ENCODE data around the gene IMMT.

The IMMT gene

DNA sequence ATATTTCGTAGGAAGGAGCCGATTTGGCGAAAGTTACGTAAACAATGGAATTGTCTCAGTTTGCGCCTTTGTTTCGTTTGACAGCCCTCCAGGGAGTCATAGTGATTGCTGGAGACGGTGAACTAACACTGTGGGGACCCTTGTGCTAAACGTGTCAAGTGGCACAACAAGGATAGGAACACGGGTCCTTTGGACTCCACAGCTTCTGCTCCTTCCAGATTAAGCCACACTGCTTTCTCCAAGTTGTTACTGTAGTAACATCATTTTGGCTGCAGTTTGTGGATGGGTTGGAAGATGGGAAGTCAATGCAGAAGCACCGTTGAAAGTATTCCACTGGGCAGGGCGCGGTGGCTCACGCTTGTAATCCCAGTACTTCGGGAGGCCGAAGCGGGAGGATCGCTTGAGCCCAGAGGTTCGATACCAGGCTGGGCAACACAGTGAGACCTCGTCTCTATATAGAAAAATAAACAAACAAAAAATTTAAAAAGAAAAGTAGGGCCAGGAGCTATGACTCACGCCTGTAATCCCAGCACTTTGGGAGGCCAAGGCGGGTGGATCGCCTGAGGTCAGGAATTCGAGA is 636 bp upstream of the IMMT start:
- no peak for DNase-seq

DNA sequence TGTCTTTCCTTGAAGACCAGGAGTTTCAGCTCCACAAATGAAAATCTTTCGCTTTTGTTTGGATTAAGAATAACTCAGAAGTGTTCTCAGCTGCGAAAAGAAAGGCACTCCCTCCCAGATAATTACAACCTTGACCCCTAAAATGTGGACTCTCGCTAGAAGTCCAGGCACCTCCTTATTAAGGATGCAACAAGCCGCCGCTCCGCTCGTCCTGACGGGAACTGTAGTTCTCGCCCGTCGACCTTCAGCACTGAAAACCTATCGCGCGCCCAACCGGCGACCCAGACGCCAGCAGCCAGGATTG is 559 bp downstream of the IMMT start:
- no peak for DNase-seq

DNA sequence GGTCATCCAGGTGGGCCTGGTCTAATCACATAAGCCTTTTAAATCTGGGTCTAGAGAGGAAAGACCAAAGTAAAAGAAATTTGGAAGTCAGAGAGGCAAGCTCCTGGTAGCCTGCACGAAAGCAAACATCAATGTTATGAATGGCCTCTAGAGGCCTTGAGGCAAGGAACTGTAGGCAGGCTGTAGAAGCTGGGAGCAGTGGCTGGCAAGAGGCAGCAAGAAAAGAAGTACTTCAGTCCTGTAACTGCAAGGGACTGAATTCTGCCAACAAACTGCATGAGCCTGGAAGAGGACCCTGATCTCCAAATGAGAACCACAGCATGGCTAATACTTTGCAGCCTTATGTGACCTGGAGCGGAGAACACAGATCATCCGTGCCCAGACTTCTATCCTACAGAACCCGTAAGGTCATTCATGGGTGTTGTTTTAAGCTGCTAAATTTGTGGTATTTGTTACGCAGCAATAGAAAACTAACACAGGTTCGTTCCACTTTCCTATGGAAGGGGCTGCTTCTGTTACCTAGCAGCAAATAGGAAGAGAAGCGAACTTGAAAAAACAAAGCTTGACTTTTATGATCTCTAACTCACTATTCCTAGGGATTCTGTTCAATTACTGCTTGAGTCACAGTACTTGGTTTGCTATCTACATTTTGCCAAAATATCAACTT is 1.2 kb downstream of the IMMT start:
- no peak for DNase-seq

DNA sequence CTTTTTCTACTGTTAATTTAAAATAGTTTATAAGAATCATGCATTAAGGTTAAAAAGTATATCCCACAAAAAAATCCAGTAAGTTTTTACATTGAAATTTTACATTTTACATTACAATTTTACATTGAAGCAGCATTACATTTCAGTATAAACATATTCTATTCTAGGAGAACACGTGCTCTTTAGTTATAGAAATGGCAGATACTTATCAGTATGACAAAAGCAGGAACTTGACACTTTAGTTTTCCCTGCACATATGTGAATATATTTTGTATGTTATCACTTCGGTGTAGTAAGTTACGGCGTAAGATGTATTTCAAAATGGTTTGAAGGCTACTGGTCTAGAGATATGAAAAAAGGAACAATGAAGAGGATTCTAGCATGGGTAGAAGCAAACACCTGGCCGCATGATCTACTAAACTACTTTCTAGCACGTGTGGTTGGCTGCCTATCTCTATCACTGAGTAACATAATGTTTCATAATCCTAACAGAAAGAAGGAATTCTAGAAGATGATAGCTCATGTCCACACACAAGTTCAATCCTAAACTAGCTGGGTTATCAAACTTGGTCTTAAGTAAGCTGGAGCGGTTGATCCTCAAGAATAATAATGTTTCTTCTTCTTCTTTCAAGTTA is 5.4 kb downstream of the IMMT start:
- DNase-seq, result no peak

DNA sequence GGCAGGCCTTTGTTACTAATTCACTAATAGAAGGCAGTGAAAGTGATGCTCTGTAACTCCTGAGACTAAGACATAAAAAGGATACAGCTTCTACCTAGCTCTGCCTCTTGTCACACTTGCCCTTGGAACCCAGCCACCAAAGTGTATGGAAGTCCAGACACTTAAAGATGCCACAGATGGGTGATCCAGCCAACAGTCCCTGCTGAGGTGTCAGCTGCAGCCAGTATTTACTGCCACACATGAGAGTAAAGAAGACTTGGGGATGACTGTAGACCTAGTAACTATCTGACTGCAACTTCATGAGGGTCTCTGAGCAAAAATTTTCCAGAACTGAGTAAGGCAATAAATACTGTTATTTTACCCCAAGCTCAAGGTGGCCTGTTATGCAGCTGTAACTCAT is 8.8 kb downstream of the IMMT start:
- no peak for DNase-seq

DNA sequence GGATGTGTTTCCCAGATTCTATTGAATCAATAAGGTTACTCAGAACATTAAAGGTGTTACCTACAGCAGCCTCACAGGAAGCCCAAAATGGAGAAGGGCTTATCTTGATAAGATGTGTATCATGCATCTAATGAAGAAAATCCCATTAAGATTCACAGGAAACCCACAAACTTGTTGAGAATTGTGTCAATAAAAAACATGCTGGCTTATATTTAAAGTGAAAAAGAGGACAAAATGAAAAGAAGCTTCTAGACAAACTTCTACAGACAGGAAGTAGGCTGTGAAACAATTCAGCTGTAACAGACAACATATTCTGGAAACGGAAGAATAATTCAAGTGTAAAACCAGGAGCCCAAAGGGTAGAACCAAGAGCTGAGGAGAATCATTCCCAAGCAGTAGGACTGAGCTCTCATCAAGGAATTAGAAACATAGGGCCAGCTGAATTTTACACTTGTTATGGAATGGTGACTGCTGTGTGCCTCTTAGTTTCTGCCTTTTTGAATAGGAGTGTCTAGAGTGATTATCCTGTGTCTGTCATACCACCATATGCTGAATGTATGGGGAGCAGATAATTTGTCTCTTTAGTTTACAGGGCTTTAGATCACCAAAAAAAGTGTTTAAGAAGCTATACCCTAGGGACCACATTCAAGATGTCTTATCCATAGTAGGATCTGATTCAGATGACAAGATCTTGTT is 9.6 kb downstream of the IMMT start:
- DNase-seq, result no peak

DNA sequence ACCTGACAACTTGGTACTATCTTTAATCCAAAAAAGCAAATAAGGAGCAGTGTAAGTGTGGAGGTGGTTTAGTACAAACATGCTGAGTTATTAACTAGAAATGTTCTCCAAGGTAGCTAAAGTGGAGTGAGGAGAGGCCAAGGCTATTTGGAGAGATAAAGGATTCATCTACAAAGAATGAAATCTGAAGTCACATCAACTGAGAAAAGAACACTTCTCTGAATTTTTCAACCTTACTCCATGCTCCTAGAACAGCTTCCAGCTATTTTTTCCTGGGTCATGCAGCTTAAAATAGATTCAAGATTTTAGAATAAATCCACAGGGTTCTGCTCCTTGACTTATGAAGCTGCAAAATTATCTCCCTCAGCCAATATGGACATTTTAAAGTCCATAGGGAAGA is 18.7 kb downstream of the IMMT start:
- DNase-seq, result no peak

DNA sequence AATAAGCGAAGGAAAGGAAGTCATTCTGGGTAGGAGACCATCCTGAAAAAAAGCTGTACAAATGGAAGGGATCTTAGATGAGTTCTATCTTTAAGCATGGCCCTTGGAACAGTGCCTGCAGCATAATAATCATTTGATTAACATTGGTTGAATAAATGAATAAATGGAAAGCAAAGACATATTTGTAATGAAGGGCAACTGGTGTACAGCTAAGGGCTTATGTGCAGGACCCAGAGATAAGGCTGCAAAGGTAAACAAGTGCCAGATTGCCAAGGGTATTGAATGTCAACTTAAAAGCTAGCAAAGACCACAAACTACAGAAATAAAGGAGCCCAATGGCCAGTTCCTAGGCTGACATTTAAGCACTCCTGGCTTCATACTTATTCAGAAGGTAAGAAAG is 19.4 kb downstream of the IMMT start:
- DNase-seq, result no peak

DNA sequence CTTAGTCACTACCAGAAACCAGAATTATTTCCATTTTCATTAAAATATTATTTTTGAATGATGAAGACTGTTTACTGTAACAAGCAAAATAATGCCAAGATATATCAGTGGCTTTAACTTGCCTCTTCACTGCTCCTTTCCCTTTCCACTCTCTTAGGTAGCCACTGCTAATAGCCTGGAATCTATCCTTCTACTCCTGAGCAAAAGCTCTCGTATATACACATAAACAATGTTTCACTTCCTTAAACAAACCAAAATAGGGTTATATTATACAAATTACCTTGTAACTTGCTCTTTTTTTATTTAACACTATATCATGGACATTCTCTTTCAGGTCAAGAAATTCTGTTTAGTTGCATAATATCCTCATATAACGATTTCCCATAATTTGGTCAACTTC is 20.8 kb downstream of the IMMT start:
- no peak for DNase-seq

DNA sequence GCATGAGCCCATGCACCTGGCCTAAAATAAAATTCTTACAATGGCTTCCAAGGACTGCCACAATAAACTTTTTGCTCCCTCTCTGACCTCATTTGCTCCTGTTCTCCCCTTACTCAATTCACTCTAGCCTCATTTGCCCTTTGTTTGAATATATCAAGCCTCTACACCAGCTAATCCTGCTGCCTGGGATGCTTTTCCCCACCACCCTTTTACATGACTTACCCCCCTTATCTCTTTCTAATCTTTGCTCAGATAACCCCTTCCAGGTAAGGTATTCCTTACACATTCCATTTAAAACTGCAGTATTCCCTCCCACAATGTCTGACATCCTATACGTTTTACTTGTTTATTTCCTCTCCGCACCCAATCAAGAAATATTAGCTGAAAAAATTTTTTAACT is 22.7 kb downstream of the IMMT start:
- no peak for DNase-seq

DNA sequence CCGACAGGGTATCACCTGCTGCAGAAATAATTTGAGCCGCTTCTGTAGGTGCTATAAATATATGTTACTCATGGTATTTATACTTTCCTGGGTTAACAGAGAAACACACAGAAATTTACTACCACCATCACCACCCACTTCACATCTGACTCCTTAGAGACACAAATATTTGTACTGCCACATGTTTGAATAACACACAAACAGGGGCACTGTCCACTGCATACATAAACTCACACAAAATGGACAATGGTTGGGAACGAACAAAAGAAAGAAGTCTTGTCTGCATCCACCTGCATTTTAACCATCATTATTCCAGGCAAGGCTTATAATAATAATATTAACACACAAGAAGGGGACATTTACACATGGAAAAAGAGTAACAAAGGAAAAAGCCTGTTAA is 24.0 kb downstream of the IMMT start:
- DNase-seq, result no peak

DNA sequence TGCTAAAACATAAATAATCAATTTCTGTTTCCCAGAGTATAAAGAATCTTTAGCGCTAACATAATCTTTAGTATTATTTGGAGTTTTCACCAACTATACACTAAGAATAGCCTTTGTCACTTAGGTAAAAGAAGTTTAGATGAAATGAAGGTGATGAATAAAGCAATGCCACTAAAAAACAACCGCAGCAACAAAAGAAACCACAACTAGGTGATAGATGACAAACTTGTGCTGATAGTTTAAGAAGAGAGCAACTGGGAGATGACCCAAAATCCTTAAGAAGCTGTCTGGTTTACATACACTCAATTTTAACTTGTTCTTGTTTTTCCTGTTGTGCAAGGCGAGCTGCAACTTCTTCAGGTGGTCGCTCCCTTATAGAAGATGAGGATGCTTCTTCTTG is 24.8 kb downstream of the IMMT start:
- DNase-seq, result no peak

DNA sequence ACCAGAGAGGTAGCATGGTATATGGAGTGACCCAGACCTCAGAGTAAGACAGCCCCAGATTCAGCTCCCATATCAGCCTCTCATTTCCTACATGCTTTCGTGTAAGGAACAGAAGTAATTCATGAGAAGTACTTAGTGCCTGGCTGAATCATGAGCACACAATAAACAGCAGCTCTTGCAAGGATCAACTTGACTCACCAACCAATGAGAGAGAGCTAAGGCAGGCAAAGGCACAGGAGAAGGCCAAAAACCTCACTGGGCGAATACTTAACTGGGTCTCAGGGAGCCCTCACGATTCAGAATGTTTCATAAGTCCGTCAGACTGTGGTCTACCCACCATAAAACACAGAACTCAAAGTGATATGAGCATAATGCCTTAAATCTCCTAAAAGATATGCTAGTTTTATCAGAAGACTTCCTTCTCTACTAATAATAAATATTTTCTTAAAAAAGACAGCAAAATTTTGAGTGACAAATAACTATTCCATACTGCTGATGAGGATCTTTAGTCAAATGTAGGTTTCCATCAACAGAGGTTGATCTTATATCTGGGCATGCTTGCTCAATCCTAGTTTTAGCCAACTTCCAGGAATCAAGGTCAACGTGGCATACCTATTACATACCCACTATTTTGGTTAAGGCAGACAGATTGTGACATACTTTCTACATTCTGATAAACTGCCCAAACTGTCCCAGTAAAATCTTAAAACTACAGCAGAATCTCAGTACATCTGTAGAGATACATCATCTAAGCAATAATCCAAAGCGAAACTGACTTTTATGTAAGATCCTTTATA is 34.9 kb downstream of the IMMT start:
- DNase-seq, result no peak

DNA sequence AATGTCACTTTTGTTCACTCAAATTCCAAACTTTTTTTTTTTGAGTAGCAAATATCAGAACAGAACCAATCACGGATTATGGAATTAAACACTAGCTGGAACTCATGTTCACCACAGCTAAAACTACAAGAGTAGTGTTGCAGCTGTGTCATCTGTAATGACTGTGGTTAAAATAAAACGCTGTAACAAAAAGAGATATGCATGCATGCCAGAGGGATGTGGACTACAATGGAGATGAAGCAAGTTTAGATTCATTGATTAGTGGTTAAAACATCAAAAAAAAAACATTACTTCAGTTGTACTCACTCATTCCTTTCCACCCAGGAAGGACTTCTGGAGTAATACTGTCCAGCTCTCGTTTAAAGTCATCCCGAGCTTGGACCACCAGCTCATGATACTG is 37.0 kb downstream of the IMMT start:
- DNase-seq, result no peak

DNA sequence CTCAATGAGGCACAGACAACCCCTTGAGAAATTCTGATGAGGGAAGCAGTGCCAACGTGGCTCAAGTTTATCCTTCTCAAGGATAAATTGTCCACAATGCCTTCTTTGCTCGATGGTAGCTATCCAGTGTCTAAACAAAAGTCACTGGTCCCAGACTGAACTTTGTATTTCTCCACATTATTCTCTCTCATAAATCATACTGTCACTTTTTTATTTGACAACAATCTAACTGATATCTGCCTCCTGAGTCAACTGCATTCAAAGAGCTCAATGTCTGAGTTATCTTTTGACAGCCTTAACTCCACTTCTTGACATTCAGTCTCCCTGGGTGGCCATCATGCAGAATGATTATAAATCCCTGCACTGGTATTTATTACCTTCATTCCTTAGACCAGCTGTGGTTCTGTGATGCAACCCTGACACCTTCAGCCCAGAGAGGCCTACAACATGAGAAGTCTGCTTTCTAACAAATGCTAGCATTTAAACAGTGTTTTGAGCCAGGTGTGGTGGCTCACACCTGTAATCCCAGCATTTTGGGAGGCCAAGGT is 38.2 kb downstream of the IMMT start:
- DNase-seq, result no peak

DNA sequence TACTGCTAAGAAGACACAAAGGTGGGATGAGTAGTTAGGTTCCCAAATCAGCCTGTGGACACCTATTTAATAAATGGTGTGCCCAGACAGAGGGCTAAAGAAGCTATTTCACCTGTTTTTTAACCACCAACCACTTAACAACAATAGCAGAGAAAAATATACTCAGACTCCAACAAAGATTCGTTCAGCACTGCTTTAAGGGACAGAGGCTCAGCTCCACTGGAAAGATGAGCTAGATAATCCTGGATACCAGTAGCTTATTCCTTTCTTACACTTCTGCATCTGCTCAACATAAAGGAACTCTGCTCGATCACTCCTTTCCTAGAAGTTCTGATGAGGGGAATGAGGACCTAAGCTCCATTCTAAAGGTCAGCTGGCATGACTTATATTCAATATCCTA is 44.8 kb downstream of the IMMT start:
- no peak for DNase-seq

DNA sequence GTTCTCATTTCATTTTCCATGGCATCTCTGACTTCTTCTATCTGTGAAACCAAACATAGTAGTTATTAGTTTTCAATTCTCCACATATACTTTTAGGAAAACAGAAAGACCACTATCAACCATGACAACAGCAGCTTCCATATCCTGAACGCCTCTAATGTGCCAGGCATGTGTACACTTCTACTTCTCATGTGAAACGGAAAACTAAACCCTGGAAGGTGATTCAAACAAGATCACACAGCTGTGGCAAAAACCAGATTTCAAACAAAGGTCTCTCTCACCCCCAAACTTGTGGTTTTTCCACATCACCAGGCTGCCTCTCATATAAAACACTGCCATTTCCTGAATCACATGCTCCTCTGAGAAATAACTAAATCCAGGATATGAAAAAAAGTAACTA is 47.5 kb downstream of the IMMT start:
- DNase-seq, result no peak

DNA sequence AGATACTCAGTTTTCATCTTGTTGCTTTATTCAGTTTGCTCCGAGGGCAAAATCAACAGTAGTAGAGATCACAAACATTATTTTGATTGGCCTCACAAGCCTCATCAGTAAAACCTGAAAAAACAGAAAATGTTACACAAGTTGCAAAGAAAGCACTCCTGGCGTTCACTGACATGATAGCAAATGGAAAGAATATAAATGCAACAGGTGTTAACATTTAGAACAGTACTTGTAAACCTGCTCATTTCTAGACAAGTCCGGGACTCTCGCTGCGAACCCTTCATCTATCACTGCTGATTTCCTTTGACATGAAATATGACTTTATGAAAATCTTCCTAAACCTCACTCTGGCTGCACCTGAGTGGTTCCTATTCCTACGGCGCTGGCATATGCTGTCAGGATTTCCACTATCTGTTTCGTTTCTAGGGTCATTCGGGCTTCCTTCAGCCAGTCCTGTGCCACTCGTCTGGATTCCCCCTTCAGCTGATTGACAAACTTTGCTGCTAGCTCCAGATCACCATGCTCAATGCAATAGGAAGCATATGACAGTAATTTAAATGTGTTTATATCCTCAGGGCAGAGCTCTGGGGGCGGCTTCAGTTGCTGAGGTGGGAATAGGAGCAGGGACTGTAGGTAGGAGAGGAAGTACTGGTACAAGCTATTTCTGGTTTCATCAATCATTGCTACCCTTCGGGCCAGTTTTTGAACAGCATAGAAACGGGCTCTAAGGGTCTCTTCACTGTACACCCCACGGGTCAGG is 51.2 kb downstream of the IMMT start:
- no peak for DNase-seq

DNA sequence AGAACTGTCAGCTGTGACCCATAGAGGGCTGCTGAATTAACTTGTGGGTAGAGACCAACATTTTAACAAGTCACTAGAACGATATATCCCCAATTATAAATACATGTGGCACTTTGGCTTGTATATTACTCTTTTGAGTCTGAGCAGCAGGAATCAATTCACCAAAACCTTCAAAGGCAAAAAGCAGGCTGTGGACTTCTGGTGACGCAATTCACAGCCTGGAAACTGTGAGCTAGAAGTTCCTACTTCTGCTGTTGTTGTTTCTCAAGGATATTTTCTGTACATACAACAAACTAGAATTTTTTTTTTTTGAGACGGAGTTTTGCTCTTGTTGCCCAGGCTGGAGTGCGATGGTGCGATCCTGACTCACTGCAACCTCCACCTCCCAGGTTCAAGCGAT is 52.0 kb downstream of the IMMT start:
- no peak for DNase-seq

DNA sequence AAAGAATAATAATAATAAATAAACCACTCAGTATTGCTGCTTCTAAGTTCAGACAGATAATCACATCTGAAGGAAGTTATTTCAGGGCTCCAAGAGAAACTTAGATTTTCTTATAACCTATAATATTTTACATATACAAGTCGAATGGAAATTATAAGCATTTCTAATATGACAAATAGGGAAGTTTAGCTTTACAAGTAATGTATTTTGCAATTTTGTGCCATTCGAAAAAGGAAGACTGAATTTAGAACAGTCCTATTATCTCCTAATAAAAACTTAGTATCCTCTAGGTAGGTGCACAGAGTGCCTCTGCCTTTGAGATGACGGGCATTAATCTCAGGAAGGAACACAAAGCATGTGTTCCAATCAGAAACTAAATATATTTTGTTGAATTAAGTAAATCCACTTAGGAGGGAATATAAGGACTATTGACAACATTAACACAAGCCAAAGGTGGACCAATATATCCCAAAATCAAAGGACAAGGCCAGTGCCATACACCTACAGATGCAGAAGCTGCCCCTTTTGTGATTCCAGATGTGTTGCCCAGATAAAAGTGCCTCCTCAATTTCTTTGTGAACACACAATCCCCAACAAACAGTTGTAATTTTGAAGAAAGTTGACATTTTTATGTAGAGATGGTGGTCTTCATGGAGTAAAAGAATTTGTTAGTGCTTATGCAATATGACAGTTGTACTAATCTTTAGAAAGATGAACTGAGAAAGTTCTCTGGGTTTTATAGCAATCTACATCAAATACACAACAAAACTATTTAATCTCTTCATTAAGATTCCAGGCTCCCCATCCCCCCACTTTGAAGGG is 52.6 kb downstream of the IMMT start:
- no peak for DNase-seq

DNA sequence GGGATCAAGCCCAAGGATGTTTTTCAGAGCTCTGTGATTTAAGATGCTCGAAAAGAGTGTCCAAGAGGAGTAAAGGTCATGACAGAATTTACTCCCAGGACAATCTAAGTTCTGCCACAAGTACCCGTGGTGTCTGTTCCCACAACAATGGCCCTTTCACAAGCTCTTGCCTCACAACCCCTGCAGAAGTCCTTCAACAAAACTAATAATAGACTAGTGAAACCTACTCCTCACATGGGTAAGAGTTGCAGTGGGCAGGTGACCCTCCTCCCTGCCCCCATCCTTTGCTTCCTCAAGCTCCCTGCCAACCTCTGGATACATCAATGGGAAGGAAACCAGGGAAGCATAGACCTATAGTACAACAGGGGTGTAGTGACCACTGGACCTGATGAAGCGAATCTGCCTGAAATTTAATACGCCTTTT is 54.3 kb downstream of the IMMT start:
- DNase-seq, result no peak

DNA sequence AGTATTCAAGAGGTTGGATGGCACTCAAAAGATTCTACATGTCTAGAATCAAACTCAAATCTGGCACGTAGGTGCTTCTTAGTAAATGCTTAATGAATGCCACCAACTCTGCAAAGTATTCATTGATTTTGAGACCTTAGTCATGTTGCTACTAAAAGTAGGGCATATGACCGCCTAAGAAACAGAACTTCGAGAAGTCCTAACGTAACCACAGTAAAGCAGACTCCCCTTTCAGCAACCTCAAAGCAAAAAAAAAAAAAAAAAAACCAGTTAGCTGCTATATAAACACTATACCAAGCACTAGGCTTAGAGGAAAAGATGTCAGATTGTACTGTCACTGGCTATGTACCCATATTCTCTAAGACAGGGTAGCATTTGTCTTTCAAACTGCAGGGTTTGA is 55.3 kb downstream of the IMMT start:
- DNase-seq, result no peak
